Caki2 (cell line): ENCODE measurements around the gene TUBA1A. TPM values are rescaled to one million over a fixed set of nuclear protein-coding genes. Genes with fewer than 3 reads are reported as not detected.
"Not testable (repeated sequence)": the region's sequence is repeated elsewhere in the genome, so short reads cannot be mapped to it uniquely, and the experiment has no call there.

Experiments used
- DNase-seq: peaks from one replicate; pipeline ENCODE4 v3.0.0-alpha.2; 2015; ENCODE audit warnings: low read depth
- in situ Hi-C: cut with HindIII; loops from 2 replicates; pipeline ENCODE4 v1.10.0; 2016; ENCODE audit warnings: low sequenced_read_pairs, low pct_unique_long_range_greater_than_20kb, mixed read lengths
- total RNA-seq: library from RNA; depleted of rRNA; stranded (reverse); fragments of >200 nt; shearing (Covaris generic); gene quantifications from 2 replicates; pipeline ENCODE4 v1.2.3, GENCODE V29; 2014; ENCODE audit warnings: low replicate concordance; rRNA removed

TUBA1A gene
- 595 and 654 TPM in 2 replicates for total RNA-seq

DNA sequence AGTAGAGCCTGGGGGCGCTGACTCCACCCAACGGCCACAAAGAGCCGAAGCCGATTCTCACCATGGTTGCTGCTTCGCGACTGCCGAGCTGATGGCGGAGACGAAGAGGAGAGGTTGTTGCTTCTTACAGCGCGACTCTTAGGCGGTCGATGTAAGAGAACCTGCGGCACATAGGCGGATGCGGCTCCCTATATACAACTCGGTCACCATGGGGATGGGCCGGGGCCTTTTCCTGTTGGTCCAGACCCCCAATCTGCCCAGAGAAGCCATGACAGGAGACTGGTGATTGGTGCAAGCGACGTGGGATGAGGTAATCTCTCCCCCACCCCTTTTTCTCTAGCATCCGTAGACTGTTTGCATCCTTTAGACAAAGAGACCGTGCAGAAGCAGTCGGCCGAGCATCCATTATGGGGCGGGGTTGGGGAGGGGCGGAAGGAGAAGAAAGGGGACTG, at the start of gene TUBA1A:
TUBA1A (minus strand) TSS at position 165 of the 452 bp plus-strand sequence; CDS start at position 64, 101 bp downstream.
- peak; percentile 98 for DNase-seq
- in situ Hi-C loops: no loop called here

DNA sequence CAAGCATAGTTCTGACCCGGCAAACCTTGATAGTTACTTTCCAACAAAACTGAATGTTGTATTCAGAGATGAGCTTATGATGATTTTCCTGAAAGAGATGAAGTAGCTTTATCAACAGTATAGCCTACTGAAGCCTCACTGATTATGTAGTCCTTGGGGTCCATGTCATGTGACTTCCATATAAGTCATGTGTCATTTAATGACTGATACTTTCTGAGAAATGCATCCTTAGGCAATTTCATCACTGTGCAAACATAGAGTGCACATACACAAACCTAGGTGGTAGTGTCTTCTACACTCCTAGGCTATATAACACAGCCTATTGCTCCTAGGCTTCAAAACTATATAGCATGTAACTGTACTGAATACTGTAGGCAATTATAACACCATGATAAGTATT, 47.5 kb upstream of the TUBA1A start:
- in situ Hi-C loops: loop anchor here (10.0 kb wide), 1 partner anchor 172 kb away; the partner anchor contains the start of genes KMT2D and RHEBL1
- DNase-seq: no peak

DNA sequence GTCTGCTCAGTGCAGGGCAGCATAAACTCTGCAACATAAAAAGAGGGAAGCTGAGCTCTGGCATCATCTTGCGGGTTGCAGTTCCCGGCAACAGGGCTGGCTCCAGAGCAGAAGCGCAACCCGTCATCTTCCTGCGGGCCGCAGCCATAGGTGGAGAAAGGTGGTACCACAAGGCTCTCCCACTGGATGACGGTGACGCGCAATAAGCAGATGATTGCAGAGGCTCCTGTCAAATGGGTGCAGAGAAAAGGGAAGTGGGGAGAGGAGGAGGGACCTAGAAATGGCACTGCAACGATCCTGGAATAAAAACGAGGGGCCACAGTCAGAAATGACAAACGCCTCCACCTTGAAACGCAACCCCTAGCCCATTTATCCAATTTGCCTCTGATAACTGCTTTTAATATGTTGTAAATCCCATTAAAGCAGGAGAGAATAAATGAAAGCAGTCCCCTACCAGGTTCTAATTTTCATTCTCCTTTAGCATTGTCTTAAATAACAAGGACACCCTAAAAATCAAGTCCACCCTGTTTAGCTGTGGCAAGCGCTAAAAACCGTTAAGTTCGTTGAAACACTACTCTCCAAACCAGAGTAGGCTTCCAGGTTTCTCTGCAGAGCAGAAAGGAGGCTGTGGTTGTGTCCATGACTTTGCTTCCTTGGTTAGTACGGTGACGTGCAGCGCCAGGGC, 45.1 kb upstream of the TUBA1A start:
- in situ Hi-C loops: loop anchor here (10.0 kb wide), 1 partner anchor 169 kb away; the partner anchor contains the start of genes KMT2D and RHEBL1

DNA sequence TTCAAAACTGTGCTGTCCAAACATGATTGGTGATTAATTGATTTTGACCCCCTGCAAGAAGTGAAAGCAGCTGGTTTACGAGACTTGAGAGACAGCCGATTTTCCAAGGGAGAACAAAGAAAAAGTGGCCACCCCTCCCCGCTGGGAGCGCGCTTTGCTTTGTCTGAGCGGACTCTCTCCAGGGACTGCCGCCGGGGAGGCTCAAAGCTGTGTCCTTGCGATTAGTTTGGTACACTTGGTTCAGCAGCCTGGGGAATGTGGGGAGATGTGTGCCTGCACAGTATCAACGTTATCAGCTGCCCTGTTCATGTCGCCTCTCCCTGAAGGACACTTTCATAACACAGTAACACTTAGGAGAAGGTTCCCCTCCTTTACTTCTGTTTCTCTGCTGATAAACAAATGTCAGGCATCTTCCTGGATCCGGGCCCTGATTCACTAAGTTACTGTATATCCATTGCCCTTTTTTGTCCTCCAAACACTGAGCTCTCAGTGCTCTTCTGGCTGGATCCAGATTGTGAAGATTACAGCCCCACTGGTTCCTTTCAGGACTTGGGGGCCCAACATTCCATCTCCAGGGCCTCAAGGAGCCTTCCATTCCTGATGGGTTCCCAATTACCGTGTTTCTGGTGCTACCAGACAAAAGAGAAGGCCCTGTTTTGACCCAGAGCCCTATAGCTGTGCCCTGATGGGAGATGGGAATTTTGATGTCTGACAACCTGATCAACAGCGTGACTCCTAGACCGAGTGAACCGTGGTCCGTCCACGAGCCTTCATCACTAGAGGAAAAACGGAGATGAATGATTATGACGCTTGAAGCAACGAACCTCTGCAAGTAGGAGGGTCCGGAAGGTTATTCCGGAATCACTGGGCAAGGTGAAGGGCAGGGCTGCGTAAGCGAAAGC, 44.3 kb upstream of the TUBA1A start:
- in situ Hi-C loops: loop anchor here (10.0 kb wide), 1 partner anchor 168 kb away; the partner anchor contains the start of genes KMT2D and RHEBL1
- no peak for DNase-seq

More for the DNA sequence above, 45.1 kb upstream of the TUBA1A start:
- no peak for DNase-seq

DNA sequence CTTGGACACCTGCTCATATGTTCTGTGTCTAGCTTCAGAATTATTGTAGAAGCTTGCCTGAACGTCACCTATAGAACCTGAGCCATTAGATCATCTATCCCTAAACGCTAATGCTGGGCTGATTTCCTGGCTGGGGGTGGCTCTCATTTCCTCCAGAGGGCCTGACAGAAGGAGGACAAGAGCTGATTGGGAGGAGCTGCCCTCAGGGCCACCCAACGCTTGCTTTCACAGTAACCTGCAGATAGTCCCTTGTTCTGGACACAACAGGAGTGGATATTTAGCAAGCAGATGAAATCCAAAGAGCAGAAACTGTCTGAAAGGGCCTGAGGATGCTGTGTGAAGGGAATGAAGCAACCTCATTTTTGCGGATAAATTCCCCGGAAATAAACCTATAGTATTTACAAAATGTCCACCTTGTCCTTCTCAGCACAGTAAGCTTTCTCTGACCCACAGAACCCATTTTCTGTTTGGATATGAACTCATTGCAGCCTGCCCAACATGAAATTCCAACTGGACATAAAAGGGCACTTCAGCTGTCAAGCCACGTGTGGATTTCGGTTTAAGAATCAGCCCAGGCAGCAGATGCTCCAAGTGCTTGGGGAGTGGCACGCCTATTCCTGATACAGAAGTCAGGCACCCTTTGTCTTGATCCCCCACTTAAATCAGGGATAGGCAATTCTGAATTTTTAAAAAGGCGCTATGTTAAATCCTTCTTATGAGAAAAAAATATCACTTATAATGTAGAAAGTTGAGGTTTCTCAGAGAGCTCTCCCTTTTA, 43.2 kb upstream of the TUBA1A start:
- in situ Hi-C loops: loop anchor here (10.0 kb wide), 1 partner anchor 167 kb away; the partner anchor contains the start of genes KMT2D and RHEBL1
- no peak for DNase-seq

DNA sequence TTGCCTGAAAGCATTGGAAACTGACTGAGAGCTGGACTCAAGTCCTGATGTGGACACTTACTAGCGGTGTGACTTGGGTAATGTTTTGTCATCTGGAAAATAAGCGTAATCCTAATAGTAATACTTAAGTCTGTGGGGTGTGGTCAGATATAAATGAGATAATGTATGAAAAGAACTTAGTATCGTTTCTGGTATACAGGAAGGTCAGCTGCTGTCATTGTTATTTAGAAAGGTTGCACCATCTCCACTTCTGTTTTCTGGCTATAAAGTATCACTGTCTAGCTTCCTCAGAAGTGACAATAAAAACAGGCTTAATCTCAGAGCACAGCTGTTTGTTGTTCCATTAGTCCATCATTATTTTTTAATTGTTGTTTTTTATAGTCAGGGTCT, 41.9 kb upstream of the TUBA1A start:
- in situ Hi-C loops: loop anchor here (10.0 kb wide), 1 partner anchor 166 kb away; the partner anchor contains the start of genes KMT2D and RHEBL1
- no peak for DNase-seq

DNA sequence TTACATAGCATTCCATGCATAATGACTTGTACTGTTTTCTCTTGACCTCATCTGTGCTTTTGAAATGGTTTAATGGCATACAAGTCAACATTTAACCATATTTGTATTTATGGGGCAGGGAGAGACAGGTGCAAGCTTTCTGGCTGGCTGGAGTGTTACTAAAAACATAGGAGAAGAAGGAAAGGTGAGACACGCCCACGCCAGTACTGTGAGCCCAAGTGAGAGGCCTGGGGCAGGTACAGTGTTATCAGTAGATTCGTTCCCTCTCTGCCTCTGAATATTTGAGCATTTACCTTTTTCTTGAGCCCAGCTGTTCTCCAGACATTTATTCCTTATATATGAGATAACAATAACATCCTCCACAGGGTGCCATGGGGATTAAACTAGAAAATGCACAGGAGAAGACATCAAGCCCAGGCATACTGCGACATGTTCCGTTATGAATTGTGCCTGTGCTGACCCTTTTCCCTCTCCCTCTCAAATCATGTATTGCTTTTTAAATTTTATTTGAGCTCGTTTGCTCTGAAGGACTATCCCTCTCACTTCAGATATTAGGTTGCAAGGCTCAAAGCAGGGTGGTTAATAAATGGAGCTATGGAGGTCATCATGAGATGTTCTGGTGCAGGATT, 41.4 kb upstream of the TUBA1A start:
- in situ Hi-C loops: loop anchor here (10.0 kb wide), 1 partner anchor 165 kb away; the partner anchor contains the start of genes KMT2D and RHEBL1
- DNase-seq: no peak

DNA sequence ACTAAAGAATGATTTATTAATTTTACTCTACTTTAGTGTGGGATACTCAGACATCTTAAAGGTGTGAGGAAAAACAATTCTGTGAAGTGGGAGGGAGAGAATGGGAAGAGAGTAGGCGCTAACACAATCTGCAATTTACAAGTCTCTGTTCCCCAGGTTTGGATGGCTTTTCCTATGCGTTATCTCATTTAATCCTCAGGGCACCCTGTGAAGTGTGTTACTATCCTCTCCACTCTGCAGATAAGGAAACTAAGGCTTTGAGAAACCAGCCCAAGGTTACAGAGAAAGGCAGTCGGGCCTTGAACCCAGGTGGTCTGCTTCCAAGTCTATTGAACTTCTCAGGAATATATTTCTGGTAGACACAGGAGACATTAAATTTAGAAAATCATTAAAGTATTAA, 39.8 kb upstream of the TUBA1A start:
- DNase-seq: no peak
- in situ Hi-C loops: no loop called here

DNA sequence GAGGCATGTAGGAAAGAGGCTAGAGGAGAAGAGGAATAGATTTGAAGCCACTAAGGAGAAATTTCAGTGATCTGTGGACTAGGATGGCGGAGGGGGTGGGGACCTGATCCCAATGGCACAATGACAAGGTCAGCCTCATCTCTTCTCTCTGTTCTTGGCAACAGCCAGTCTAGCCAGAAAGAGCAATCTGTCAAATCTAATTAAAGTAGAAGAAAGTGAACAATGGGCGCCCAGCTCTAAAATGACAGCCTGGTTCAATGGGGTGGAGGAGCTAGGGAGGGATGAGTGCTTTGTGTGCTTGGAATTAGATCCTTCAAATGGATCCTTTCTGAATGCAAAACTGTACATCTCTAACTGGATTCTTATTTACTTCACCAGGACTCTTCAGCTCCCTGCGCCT, 38.8 kb upstream of the TUBA1A start:
- DNase-seq: no peak
- in situ Hi-C loops: no loop called here

DNA sequence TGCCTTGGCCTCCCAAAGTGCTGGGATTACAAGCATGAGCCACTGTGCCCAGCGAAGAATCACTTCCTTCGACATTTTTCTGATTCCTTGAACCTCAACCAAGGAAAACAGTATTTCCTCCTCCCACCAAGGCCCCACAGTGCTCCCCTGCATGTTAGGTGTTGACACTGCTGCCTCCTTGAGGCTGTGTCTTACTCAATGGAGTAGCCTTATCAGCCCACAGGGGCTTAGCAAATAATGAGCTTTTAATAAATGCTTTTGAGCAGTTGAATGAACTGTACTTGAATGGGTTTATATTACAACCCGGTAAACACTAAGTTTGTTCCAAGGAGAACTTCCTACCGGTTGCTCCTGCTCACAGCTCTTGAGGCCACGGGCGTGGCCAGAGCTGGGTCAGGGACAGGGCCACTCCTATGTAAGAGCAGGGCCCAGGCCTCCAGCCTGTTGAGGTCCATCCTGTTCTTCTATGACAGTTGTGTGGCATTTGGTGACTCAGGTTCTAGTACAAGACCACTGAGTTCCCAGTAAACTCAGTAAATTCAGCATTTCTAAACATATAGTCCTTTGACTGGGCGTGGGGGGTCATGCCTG, 36.8 kb upstream of the TUBA1A start:
- DNase-seq: peak; percentile 37
- in situ Hi-C loops: no loop called here

DNA sequence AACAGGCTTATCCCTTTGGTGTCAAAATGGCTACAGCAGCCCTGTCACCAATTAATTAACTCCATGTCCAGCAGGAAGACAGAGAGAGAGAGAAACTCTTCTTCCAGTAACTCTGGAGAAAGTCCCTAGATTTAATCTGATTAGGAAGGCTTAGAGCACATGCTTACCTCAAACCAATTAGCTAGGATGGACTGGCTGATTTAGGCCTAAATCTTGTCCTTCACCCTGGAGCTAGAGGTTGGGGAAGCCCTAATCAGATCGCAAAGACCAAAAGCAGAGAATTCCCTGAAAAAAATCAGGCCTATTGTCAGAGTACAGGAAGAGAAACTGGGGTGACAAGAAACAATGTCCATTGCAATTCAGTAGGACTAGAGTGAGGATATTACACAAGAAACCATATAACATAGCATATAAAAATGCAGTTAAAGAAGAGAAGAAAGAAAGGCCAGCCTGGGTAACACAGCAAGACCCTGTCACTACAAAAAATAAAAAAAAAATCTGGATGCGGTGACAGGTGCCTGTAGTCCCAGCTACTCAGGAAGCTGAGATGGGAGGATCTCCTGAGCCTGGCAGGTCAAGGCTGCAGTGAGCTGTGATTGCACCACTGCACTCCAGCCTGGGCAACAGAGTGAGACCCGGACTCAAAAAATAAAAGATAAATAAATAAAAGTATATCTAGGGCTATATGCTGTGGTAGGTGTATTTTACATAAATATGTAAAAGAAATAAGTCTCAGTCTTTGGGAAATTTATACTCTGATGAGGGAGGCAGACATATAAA, 34.9 kb upstream of the TUBA1A start:
- in situ Hi-C loops: no loop called here
- no peak for DNase-seq

DNA sequence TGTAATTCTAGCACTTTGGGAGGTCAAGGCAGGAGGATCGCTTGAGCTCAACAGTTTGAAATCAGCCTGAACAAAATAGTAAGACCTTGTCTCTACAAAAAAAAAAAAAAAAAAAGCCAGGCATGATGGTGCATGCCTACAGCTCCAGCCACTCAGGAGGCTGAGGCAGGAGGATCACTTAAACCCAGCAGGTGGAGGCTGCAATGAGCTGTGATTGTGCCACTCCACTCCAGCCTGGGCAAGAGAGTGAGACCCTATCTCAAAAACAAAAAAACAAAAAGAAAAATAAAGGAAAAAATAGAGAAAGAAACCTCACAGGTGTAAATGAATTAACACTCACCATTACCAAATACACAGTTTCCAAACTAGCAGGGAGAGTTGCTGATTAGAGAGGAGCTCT, 34.2 kb upstream of the TUBA1A start:
- DNase-seq: no peak
- in situ Hi-C loops: no loop called here

DNA sequence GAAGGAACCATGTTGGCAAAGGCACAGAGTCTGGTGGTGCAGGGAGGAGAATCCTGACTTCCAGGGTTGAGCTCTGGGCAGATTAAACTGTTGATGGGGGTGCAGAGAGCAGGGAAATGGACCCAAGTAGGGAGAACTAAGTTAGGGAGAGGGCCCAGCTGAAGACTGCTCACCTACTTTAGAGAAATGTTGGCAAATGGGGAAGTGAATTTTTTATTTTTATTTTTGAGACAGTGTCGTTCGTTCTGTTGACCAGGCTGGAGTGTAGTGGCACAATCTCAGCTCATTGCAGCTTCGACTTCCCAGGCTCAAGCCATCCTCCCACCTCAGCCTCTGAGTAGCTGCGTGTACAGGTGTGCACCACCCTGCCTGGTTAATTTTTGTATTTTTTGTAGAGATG, 32.1 kb upstream of the TUBA1A start:
- in situ Hi-C loops: no loop called here

DNA sequence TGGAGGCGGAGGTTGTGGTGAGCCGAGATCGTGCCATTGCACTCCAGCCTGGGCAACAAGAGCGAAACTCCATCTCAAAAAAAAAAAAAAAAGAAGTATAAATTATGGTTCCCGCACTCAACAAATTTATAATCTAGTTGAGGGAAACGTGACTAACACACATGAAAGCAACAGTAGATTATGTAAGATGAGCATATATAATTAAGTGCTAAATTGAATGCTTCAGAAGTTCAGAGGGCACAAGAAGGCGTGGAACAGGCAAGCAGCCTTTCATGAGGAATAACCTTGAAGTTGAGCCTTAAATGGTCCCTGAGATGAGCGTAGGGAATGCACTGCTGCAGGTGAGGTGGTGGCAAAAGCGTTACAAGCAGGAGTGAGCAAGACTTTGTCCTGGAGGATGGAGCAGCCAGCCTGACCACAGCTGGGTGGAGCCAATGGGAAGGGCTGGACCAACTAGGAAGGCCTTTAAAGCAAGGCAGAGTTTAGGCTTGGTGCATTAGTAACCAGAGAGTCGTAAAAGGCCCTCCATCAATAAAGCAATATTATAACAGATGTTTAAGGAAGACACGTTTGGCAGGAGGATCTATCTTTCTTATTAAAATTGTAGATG, 30.6 kb upstream of the TUBA1A start:
- in situ Hi-C loops: no loop called here

More for the DNA sequence above, 32.1 kb upstream of the TUBA1A start:
- DNase-seq: no peak

DNA sequence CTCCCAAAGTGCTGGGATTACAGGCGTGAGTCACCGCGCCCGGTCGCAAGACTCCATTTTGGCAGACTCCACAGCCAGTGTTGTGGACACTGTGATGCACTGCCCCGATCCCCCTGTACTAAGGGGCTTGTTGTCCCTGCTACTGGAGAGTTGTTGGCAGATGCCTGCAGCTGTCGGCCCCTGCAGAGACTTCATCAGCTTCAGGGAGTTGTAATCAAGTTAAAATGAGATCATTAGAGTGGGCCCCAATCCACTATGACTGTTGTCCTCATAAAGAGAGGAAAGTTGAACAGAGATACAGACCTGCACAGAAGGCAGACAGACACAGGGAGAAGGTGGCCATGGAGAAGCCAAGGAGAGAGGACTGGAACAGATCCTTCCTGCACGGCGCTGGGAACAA, 23.7 kb upstream of the TUBA1A start:
- no peak for DNase-seq
- in situ Hi-C loops: no loop called here

More for the DNA sequence above, 30.6 kb upstream of the TUBA1A start:
- DNase-seq: no peak

DNA sequence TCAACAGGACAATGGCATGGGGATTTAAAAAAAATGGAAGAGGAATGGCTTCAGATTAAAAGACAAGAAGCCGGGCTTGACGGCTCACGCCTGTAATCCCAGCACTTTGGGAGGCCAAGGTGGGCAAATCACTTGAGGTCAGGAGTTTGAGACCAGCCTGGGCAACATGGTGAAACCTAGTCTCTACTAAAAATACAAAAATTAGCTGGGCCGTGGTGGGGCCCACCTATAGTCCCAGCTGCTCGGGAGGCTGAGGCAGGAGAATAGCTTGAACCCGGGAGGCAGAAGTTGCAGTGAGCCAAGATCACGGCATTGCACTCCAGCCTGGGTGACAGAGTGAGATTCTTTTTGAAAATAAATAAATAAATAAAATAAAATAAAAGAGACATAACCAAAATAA, 21.8 kb upstream of the TUBA1A start:
- in situ Hi-C loops: not testable (repeated sequence)

More for the DNA sequence above, 21.8 kb upstream of the TUBA1A start:
- not testable (repeated sequence) for DNase-seq
